ENCODE results near the gene MAB21L4.
"Not testable (repeated sequence)": the region's sequence is repeated elsewhere in the genome, so short reads cannot be mapped to it uniquely, and the experiment has no call there.

Gene MAB21L4

GRCh38 chr2:240858871-240859270 is 37.1 kb downstream of the MAB21L4 start:
- DNase-seq (ENCODE audit: low read depth in 2 of 2), result no peak

- no peak for DNase-seq (ENCODE audit: low read depth in 2 of 2)
Measured at GRCh38 chr2:240858321-240858720, 37.6 kb downstream of the MAB21L4 start.

DNA sequence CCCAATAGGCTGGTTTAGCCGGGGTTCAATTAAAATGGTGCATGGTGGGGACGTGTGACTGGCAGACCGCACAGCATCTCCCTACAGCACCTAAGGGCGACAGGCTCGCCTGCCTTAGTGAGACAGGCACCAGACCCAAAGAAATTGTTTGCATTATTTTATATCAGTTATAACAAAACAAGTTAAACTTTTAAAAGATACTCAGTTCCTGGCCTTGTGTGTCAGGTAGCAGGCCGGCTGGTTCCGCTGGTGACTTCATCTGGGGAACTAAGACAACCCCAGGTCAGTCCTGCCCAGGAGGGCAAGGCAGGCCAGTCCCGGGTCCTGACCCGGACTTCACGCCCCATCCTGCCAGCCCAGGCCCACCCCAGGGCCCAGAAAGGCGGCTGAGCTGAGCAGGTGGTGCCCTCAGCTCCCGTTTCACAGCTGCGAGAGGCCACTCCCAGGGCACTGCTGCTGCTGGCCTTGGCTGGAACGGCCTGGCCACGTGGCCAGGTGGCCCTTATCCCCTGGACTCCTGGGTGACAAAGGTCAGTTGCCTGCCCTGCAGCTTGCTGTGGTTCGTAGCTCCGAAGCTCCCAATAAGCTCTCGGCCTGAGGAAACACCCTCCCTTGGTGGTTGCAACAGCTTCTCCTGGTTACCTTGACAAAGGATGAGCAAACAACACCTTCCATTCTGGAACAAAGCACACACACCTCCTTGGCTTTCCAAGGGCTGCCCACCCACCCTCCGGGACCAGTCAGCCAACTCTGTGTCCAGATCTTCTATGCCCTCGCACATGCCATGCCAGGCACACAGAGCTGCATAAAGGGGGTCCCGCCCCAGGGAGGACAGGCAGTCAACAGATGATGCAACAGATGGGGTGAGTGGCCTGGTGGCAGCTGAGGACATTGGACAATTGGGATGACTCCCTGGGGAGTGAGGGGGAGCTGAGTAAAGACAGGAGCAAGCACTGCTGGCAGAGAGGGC is 38.6 kb downstream of the MAB21L4 start:
- DNase-seq (ENCODE audit: low read depth in 2 of 2), result no peak

DNA sequence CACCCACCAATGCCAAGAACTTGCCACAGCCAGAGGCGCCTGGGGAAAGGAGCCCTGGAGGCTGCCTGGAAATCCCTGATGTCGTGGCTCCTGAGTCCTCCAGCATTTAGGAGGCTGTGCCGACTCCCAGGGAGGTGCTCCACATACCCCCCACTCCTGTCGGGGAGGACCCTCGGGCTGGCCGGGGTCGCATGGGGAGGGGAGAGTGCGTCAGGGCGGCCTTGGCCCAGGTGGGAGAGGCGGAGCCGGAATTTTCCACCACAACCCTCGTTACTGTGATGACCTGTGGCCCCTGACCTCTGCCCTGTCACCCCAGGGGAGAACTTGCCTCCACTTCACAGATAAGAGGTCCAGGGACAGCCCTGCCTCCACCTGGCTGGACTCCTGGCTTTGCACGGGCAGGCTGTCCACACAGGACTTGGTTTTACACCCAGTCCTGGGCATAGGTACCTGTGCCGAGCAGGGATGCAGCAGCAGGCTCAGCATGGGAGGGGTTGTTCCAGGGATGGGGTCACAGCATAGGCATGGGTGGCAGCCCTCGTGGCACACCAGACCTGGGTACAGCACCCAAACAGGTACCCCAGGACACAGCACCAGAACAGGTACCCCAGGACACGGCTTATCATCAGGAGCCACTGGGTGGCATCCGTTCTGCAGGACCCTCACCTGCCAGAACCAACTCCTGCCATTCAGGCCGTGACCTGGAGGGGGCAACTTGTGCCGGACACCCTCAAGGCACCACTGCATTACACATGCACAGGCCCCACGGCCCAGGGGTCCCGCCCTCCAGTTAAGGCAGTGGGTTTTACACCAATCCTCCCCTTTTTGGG is 39.6 kb downstream of the MAB21L4 start:
- DNase-seq (ENCODE audit: low read depth in 2 of 2), result no peak

GRCh38 chr2:240855670-240856069 is 40.3 kb downstream of the MAB21L4 start:
- no peak for DNase-seq (ENCODE audit: low read depth in 2 of 2)

GRCh38 chr2:240852671-240853314 is 43.2 kb downstream of the MAB21L4 start:
- DNase-seq (ENCODE audit: low read depth in 2 of 2), result no peak

DNA sequence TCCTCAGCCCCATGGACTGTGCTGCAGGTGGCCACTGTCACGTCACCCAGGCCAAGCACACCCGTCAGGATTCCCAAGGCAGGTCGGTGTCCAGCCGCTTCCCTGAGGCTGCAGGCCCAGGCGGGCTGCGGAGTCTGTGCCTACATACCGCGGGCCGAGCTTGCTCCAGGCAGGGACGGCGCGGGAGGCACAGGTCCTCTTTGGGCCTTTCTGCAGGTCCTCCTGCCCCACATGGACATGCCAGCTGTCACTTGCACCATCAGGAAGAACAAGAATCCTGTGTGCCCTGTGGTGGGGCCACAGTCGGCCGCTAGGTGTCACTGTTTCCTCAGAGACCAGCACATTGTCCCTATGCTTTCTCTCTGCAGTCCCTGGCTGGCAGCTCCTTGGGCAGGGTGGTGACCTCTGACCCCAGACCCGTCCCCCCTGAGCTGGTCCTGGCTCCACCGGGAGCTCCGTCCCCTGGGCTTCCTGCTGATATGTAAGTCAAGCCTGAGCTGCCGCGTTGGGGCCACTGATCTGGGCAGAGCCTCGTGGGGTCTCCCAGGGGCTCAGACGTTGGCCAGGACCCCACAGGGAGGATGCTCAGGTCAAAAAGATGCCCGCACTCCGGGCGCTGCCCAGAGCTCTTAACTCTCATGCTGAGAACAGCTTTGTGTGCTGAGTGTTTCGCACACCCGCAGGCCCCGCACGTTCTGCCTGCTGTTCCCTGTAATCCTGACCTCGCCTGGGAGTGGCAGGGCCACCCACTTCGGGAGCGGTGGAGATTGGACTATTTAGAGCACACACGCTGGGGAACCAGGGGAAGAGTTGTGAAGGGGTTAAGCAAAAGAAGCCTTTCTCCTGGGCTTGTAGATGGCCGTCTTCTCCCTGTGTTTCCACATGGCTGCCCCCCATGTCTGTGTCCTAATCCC is 44.6 kb downstream of the MAB21L4 start:
- DNase-seq (ENCODE audit: low read depth in 2 of 2), result peak; percentile 73 to 84

DNA sequence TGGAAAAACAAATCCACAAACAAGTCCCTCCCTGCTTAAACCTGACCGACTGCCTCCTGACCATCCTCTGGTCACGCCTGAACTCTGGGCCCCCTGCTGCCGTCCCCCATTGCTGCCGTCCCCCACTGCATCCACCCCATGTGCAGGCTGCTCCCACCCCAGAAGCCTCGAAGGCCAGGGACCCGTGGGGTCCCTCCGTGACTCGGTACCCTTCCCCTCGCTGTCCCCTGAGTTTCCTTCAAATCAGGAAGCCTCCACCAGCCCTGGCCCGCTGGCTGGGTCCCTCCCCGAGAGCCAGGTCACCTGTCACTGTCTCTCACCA is 45.2 kb downstream of the MAB21L4 start:
- DNase-seq (ENCODE audit: low read depth in 2 of 2), result no peak

GRCh38 chr2:240850026-240850425 is 45.9 kb downstream of the MAB21L4 start:
- DNase-seq (ENCODE audit: low read depth in 2 of 2), result no peak

DNA sequence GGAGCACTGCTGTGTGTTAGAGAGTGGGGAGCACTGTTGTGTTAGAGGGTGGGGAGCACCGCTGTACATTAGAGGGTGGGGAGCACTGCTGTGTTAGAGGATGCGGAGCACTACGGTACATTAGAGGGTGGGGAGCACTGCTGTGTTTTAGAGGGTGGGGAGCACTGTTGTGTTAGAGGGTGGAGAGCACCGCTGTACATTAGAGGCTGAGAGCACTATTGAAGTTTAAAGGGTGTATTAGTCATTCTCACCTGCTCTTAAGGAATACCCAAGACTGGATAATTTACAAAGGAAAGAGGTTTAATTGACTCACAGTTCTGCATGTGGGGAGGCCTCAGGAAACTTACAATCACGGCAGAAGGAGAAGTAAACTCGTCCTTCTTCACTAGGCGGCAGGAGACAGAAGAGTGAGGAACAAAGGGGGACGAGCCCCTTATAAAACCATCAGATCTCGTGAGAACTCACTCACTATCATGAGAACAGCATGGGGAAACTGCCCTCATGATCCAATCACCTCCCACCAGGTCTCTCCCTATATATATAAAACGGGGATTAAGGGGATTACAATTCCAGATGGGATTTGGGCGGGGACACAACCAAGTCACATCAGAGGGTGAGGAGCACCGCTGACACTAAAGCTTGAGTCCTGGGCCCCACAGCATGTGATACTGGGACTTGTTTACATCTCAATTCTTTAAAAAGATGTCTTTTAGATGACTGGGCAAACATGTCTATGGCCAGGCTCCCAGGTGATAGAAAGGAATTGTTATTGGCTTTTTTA is 46.9 kb downstream of the MAB21L4 start:
- no peak for DNase-seq (ENCODE audit: low read depth in 2 of 2)

GRCh38 chr2:240847817-240848216 is 48.1 kb downstream of the MAB21L4 start:
- no peak for DNase-seq (ENCODE audit: low read depth in 2 of 2)

- DNase-seq (ENCODE audit: low read depth in 2 of 2), result no peak
Measured at GRCh38 chr2:240846873-240847595, 48.9 kb downstream of the MAB21L4 start.

DNA sequence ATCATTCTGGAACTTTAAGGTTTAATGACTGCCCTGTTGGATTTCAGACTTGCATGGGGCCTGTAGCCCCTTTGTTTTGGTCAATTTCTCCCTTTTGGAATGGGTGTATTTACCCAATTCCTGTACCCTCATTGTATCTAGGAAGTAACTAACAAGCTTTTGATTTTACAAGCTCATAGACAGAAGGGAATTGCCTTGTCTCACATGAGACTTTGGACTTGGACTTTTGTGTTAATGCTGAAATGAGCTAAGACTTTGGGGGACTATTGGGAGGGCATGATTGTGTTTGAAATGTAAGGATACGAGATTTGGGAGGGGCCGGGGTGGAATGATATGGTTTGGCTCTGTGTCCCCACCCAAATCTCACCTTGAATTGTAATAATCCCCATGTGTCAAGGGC is 49.6 kb downstream of the MAB21L4 start:
- DNase-seq (ENCODE audit: low read depth in 2 of 2), result not testable (repeated sequence)

DNA sequence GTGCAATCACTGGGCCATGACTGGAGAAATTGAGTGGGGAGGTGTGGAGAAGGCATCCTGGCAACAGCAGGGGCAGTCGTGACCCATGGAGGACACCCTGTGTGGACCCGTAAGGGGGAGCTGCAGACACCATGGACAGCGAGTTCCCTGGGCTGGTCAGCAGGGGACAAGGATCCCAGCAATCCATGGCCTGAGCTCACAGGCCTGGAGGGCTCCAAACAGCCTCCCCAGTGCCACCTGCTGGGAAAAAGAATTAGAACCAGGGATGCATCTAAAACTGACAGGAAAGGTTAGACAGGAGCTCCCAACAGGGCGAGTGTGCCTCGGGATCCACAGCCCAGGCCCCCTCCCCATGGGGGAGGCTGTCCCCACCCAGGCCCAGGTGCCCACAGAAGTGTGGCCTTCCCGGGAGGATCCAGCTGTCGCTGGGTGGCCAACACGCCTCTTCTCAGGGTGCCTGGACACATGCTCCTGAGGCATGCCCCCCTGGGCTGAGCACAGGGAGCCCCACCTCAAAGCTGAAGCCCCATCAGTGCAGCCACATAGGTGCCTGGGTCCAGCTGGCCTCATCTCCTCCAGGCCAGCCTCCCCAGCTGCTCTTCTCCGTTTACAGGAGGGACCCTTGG is 55.4 kb downstream of the MAB21L4 start:
- DNase-seq (ENCODE audit: low read depth in 2 of 2), result no peak

- DNase-seq (ENCODE audit: low read depth in 2 of 2), result no peak
Measured at GRCh38 chr2:240839152-240840143, 56.5 kb downstream of the MAB21L4 start.

GRCh38 chr2:240837621-240838020 is 58.3 kb downstream of the MAB21L4 start:
- no peak for DNase-seq (ENCODE audit: low read depth in 2 of 2)

DNA sequence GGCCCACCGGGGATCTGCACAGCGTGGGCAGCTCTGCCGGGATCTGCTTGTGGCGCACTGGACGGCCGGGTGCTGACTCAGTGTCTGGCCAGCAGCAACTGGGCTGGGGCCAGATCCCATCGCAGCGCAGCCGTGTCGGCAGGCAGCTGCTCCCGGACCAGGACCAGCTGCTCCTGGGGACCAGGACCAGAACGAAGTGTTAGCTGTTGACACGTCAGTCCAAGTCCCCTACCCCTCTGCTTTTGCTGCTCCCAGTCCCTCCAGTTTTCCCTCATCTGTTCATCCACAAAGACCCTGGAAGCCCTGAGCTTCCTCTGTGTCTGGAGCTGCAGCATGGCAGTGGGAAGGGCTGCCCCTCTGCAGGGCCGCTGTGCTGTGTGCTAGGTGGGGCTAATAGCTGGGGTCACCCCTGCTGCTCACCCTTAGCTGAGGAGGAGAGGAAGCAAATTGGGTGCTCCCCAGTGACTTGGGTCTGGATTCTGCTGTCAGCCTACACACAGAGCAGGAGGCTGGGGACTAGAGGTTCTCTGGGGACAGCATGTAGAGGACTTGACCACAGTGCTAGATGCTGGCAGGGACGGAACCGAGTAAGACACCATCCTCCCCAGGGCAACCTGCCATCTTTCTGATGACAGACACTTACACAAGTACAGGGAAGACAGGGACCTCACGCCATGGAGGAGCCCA is 59.0 kb downstream of the MAB21L4 start:
- no peak for DNase-seq (ENCODE audit: low read depth in 2 of 2)
